ENCODE results near the gene TSTD1. TPM values are rescaled to one million over a fixed set of nuclear protein-coding genes. Genes with fewer than 3 reads are reported as not detected.
A peak's percentile ranks its signal among the peaks of the same experiment; 100 is the strongest.
"Not testable (repeated sequence)": the region's sequence is repeated elsewhere in the genome, so short reads cannot be mapped to it uniquely, and the experiment has no call there.

TSTD1 gene
- polyA plus RNA-seq, 3 donors from 2014 or later = 229 to 385 (median 349) TPM

- Mint-ChIP-seq H3K9me3 (no peaks in the 10 kb centered on the region), H3K4me1 (peaks cover 25 to 30% of the 10 kb centered on the region in 2 donors), H3K36me3 (no peaks in the 10 kb centered on the region), H3K4me3 (peak overlapping the region; percentile 87 to 95 (median 94)), H3K27ac (peak overlapping the region; percentile 84 to 97 (median 94)), H3K27me3 (ENCODE audit: low read depth in 3 of 3) (peaks cover 7 to 16% (median 11%) of the 10 kb centered on the region in 3 donors)
- no peak for DNase-seq
These were observed 18.8 kb downstream of the TSTD1 start for GRCh38 chr1:161019751-161020495.

GRCh38 chr1:161019111-161019660 lies 19.6 kb downstream of the TSTD1 start:
- Mint-ChIP-seq H3K27me3 (ENCODE audit: low read depth in 3 of 3) (peaks cover 7 to 16% (median 11%) of the 10 kb centered on the region in 3 donors), H3K27ac (peak overlapping the region in 5 of 6 donors; percentile 1 to 84 (median 59)), H3K4me1 (peaks cover 26 to 33% of the 10 kb centered on the region in 2 donors), H3K4me3 (peak overlapping the region; percentile 87 to 95 (median 94))
- not testable (repeated sequence) for H3K36me3 Mint-ChIP-seq, DNase-seq, H3K9me3 Mint-ChIP-seq

- no peaks in the 10 kb centered on the region for H3K9me3 Mint-ChIP-seq
- DNase-seq = no peak
- H3K36me3 Mint-ChIP-seq = no peaks in the 10 kb centered on the region
- peak overlapping the region in 1 of 6 donors; percentile 14 for H3K27ac Mint-ChIP-seq
- peaks cover 8 to 19% (median 17%) of the 10 kb centered on the region in 3 donors for H3K27me3 Mint-ChIP-seq (ENCODE audit: low read depth in 3 of 3)
- no peak overlapping the region for H3K4me3 Mint-ChIP-seq
- H3K4me1 Mint-ChIP-seq = peaks cover 33 to 39% of the 10 kb centered on the region in 2 donors
These were observed 20.2 kb downstream of the TSTD1 start for GRCh38 chr1:161018631-161018930.

GRCh38 chr1:161017756-161018630 lies 20.8 kb downstream of the TSTD1 start:
- H3K4me1 Mint-ChIP-seq = peaks cover 38 to 45% of the 10 kb centered on the region in 2 donors
- H3K9me3 Mint-ChIP-seq = no peaks in the 10 kb centered on the region
- peaks cover 8 to 19% (median 17%) of the 10 kb centered on the region in 3 donors for H3K27me3 Mint-ChIP-seq (ENCODE audit: low read depth in 3 of 3)
- H3K4me3 Mint-ChIP-seq = peak overlapping the region in 1 of 5 donors; percentile 8
- peak overlapping the region in 1 of 6 donors; percentile 14 for H3K27ac Mint-ChIP-seq
- DNase-seq = no peak
- H3K36me3 Mint-ChIP-seq = no peaks in the 10 kb centered on the region

GRCh38 chr1:161017181-161017580 lies 21.6 kb downstream of the TSTD1 start:
- not testable (repeated sequence) for H3K4me3 Mint-ChIP-seq, DNase-seq, H3K36me3 Mint-ChIP-seq, H3K9me3 Mint-ChIP-seq
- H3K27ac Mint-ChIP-seq = peak overlapping the region in 2 of 6 donors; percentile 38 to 62
- H3K27me3 Mint-ChIP-seq (ENCODE audit: low read depth in 3 of 3) = peaks cover 8 to 19% (median 14%) of the 10 kb centered on the region in 3 donors
- H3K4me1 Mint-ChIP-seq = peaks cover 41 to 47% of the 10 kb centered on the region in 2 donors

- H3K9me3 Mint-ChIP-seq, H3K36me3 Mint-ChIP-seq, H3K4me3 Mint-ChIP-seq, DNase-seq: not testable (repeated sequence)
- Mint-ChIP-seq H3K4me1 (peaks cover 41 to 50% of the 10 kb centered on the region in 2 donors), H3K27me3 (ENCODE audit: low read depth in 3 of 3) (peaks cover 7 to 19% (median 14%) of the 10 kb centered on the region in 3 donors), H3K27ac (peak overlapping the region in 4 of 6 donors; percentile 44 to 77 (median 62))
These were observed 22.1 kb downstream of the TSTD1 start for GRCh38 chr1:161016683-161017082.

- H3K4me3 Mint-ChIP-seq = peak overlapping the region; percentile 84 to 96 (median 89)
- H3K9me3 Mint-ChIP-seq = no peaks in the 10 kb centered on the region
- DNase-seq = peak; percentile 69 to 73 (median 70)
- peak overlapping the region; percentile 94 to 98 (median 97) for H3K27ac Mint-ChIP-seq
- no peaks in the 10 kb centered on the region for H3K36me3 Mint-ChIP-seq
- H3K4me1 Mint-ChIP-seq = peaks cover 20 to 24% of the 10 kb centered on the region in 2 donors
- peaks cover 1 to 6% (median 4%) of the 10 kb centered on the region in 3 donors for H3K27me3 Mint-ChIP-seq (ENCODE audit: low read depth in 3 of 3)
These were observed 25.1 kb downstream of the TSTD1 start for GRCh38 chr1:161013488-161014230.

GRCh38 chr1:161013131-161013487 lies 25.7 kb downstream of the TSTD1 start:
- H3K27ac Mint-ChIP-seq = peak overlapping the region; percentile 94 to 98 (median 97)
- H3K4me1 Mint-ChIP-seq = peaks cover 18 to 21% of the 10 kb centered on the region in 2 donors
- DNase-seq = no peak
- H3K4me3 Mint-ChIP-seq = peak overlapping the region; percentile 84 to 96 (median 89)
- no peaks in the 10 kb centered on the region for H3K9me3 Mint-ChIP-seq
- H3K36me3 Mint-ChIP-seq = no peaks in the 10 kb centered on the region
- H3K27me3 Mint-ChIP-seq (ENCODE audit: low read depth in 3 of 3) = peaks cover 1 to 6% (median 4%) of the 10 kb centered on the region in 3 donors

- peaks cover 18 to 21% of the 10 kb centered on the region in 2 donors for H3K4me1 Mint-ChIP-seq
- no peaks in the 10 kb centered on the region for H3K9me3 Mint-ChIP-seq
- H3K36me3 Mint-ChIP-seq = peaks cover 0 to 4% (median 0%) of the 10 kb centered on the region in 3 donors
- H3K27ac Mint-ChIP-seq = peak overlapping the region in 4 of 6 donors; percentile 94 to 98 (median 96)
- peak overlapping the region in 2 of 5 donors; percentile 25 to 36 for H3K4me3 Mint-ChIP-seq
- peaks cover 1 to 6% (median 4%) of the 10 kb centered on the region in 3 donors for H3K27me3 Mint-ChIP-seq (ENCODE audit: low read depth in 3 of 3)
- DNase-seq = no peak
These were observed 26.3 kb downstream of the TSTD1 start for GRCh38 chr1:161012420-161012819.

GRCh38 chr1:161009602-161010211 lies 29.1 kb downstream of the TSTD1 start:
- H3K27ac Mint-ChIP-seq = no peak overlapping the region
- peaks cover 18 to 21% of the 10 kb centered on the region in 2 donors for H3K4me1 Mint-ChIP-seq
- H3K9me3 Mint-ChIP-seq = no peaks in the 10 kb centered on the region
- DNase-seq = no peak
- peaks cover 0 to 7% (median 5%) of the 10 kb centered on the region in 3 donors for H3K36me3 Mint-ChIP-seq
- peaks cover 1 to 6% (median 4%) of the 10 kb centered on the region in 3 donors for H3K27me3 Mint-ChIP-seq (ENCODE audit: low read depth in 3 of 3)
- H3K4me3 Mint-ChIP-seq = no peak overlapping the region

GRCh38 chr1:161008869-161009510 lies 29.8 kb downstream of the TSTD1 start:
- H3K4me1 Mint-ChIP-seq = peaks cover 15 to 17% of the 10 kb centered on the region in 2 donors
- no peak overlapping the region for H3K4me3 Mint-ChIP-seq
- H3K27ac Mint-ChIP-seq = peak overlapping the region in 1 of 6 donors; percentile 6
- DNase-seq = no peak
- peaks cover 1 to 4% (median 1%) of the 10 kb centered on the region in 3 donors for H3K27me3 Mint-ChIP-seq (ENCODE audit: low read depth in 3 of 3)
- H3K9me3 Mint-ChIP-seq = no peaks in the 10 kb centered on the region
- peaks cover 0 to 7% (median 5%) of the 10 kb centered on the region in 3 donors for H3K36me3 Mint-ChIP-seq

GRCh38 chr1:161007369-161007768 lies 31.4 kb downstream of the TSTD1 start:
- Mint-ChIP-seq H3K4me1 (peaks cover 3 to 4% of the 10 kb centered on the region in 2 donors), H3K27me3 (ENCODE audit: low read depth in 3 of 3) (no peaks in the 10 kb centered on the region), H3K27ac (no peak overlapping the region), H3K9me3 (no peaks in the 10 kb centered on the region), H3K36me3 (peaks cover 0 to 7% (median 5%) of the 10 kb centered on the region in 3 donors), H3K4me3 (no peak overlapping the region)
- DNase-seq = no peak

All from immature natural killer cell (primary cell).